Glutamatergic neuron (in vitro differentiated cells): Measurements from ENCODE around the gene PXDN. TPM values are rescaled to one million over a fixed set of nuclear protein-coding genes. Genes with fewer than 3 reads are reported as not detected.

Experiments used
- DNase-seq: peaks from one replicate; pipeline ENCODE4 v3.0.0; 2022
- H3K27ac Mint-ChIP-seq: one replicate; pipeline ENCODE4 v1.8.0; 2020; ENCODE audit warnings: mild to moderate bottlenecking, mixed read lengths, inconsistent platforms; ENCODE audit not compliant: unreplicated experiment
- H3K27me3 Mint-ChIP-seq: one replicate; pipeline ENCODE4 v1.8.0; 2020; ENCODE audit warnings: mild to moderate bottlenecking, moderate library complexity, mixed read lengths, inconsistent platforms; ENCODE audit not compliant: unreplicated experiment
- H3K36me3 Mint-ChIP-seq: one replicate; pipeline ENCODE4 v1.8.0; 2020; ENCODE audit warnings: mild to moderate bottlenecking, mixed read lengths, inconsistent platforms; ENCODE audit not compliant: unreplicated experiment
- H3K4me1 Mint-ChIP-seq: one replicate; pipeline ENCODE4 v1.8.0; 2020; ENCODE audit warnings: mild to moderate bottlenecking, low read depth, mixed read lengths, inconsistent platforms; ENCODE audit not compliant: unreplicated experiment
- H3K4me3 Mint-ChIP-seq: one replicate; pipeline ENCODE4 v1.8.0; 2020; ENCODE audit warnings: mild to moderate bottlenecking, mixed read lengths, inconsistent platforms; ENCODE audit not compliant: unreplicated experiment
- H3K9me3 Mint-ChIP-seq: one replicate; pipeline ENCODE4 v1.8.0; 2020; ENCODE audit warnings: mild to moderate bottlenecking, moderate library complexity, mixed read lengths, inconsistent platforms; ENCODE audit not compliant: unreplicated experiment
- CTCF ChIP-seq: fragments of 200-600 bp; sonication (generic); IDR thresholded peaks from one replicate; pipeline ENCODE4 v1.5.0; 2021; ENCODE audit not compliant: partially characterized antibody, unreplicated experiment
- total RNA-seq: library from RNA; stranded (reverse); fragmentation: NEBNext Ultra II Directional; extraction: Animal tissue kit (Norgen Biotek cat#: 25700); gene quantifications from one replicate; pipeline ENCODE4 v1.2.1, GENCODE V29; 2021; ENCODE audit not compliant: unreplicated experiment

The PXDN gene
- total RNA-seq, 1 donor from 2014 or later, result 226 TPM

GRCh38 chr2:1659951-1660565, 84.3 kb downstream of the PXDN start:
- H3K27me3 Mint-ChIP-seq, result peaks cover 9% of the 10 kb centered on the region
- H3K36me3 Mint-ChIP-seq, result peaks cover 3% of the 10 kb centered on the region
- DNase-seq, result no peak
- peaks cover 12% of the 10 kb centered on the region for H3K4me1 Mint-ChIP-seq
- TF ChIP-seq CTCF, result no peak
- no peak overlapping the region for H3K4me3 Mint-ChIP-seq
- no peak overlapping the region for H3K27ac Mint-ChIP-seq
- peaks cover 2% of the 10 kb centered on the region for H3K9me3 Mint-ChIP-seq

GRCh38 chr2:1658394-1659151, 85.7 kb downstream of the PXDN start:
- Mint-ChIP-seq H3K4me1 (peaks cover 11% of the 10 kb centered on the region), H3K27me3 (peaks cover 9% of the 10 kb centered on the region), H3K4me3 (no peak overlapping the region), H3K27ac (peak overlapping the region; percentile 59), H3K9me3 (peaks cover 2% of the 10 kb centered on the region), H3K36me3 (no peaks in the 10 kb centered on the region)
- no peak for DNase-seq
- TF ChIP-seq CTCF, result no peak

GRCh38 chr2:1656961-1657841, 87.1 kb downstream of the PXDN start:
- H3K4me3 Mint-ChIP-seq, result no peak overlapping the region
- no peak for DNase-seq
- peaks cover 9% of the 10 kb centered on the region for H3K27me3 Mint-ChIP-seq

GRCh38 chr2:1656326-1656960, 87.9 kb downstream of the PXDN start:
- DNase-seq, result no peak
- Mint-ChIP-seq H3K9me3 (peaks cover 2% of the 10 kb centered on the region), H3K36me3 (no peaks in the 10 kb centered on the region), H3K4me1 (peaks cover 14% of the 10 kb centered on the region), H3K27ac (no peak overlapping the region), H3K27me3 (peaks cover 12% of the 10 kb centered on the region), H3K4me3 (no peak overlapping the region)
- no peak for TF ChIP-seq CTCF

More at GRCh38 chr2:1656961-1657841, 87.1 kb downstream of the PXDN start:
- Mint-ChIP-seq H3K4me1 (peaks cover 14% of the 10 kb centered on the region), H3K9me3 (peaks cover 2% of the 10 kb centered on the region), H3K36me3 (no peaks in the 10 kb centered on the region), H3K27ac (peak overlapping the region; percentile 16)
- TF ChIP-seq CTCF, result no peak
